Measurements from ENCODE around the gene REC114. TPM values are rescaled to one million over a fixed set of nuclear protein-coding genes. Genes with fewer than 3 reads are reported as not detected.

The REC114 gene
- total and polyA plus RNA-seq, 10 of the 15 experiments (the other 5 are each of a cell fraction or from before 2014, with no cell fraction given): not detected

GRCh38 chr15:73457334-73457733 is 14.4 kb downstream of the REC114 start:
- Histone ChIP-seq H3K9me3 (replicated peaks; ENCODE audit: control insufficient read depth, insufficient read depth, low read length) (no peaks in the 10 kb centered on the region), H3K4me3 (no peak overlapping the region), H3K9ac (ENCODE audit: control insufficient read depth, insufficient read depth, low read length) (no peak overlapping the region), H3K4me1 (ENCODE audit: control insufficient read depth, insufficient read depth, low read length) (no peaks in the 10 kb centered on the region), H3K27me3 (replicated peaks in 1 of 2; ENCODE audit: control insufficient read depth in 2 of 2, insufficient read depth in 2 of 2, low read length in 1 of 2) (no peaks in the 10 kb centered on the region; a peak in 1 of 4 replicates), H3K27ac (ENCODE audit: control insufficient read depth, insufficient read depth) (no peak overlapping the region), H4K20me1 (ENCODE audit: control insufficient read depth, insufficient read depth) (no peaks in the 10 kb centered on the region), H3K36me3 (ENCODE audit: control insufficient read depth in 2 of 2, insufficient read depth in 2 of 2, low read length in 1 of 2) (no peaks in the 10 kb centered on the region), H2AFZ (ENCODE audit: control insufficient read depth, low read depth, low read length) (no peak overlapping the region), H3K79me2 (ENCODE audit: control insufficient read depth, insufficient read depth, low read length) (no peaks in the 10 kb centered on the region), H3K4me2 (ENCODE audit: control insufficient read depth, insufficient read depth) (no peak overlapping the region)
- no TSS peak for BruUV-seq (replicated peaks)
- CTCF ChIA-PET: no interaction called here
- intact Hi-C loops (cut with micrococcal nuclease; ENCODE audit: unreplicated experiment): no loop called here
- no peak for DNase-seq (ENCODE audit: low read depth, low spot score)
- FAIRE-seq: no peak
- SMC1A ChIA-PET (ENCODE audit: uncharacterized antibody, unreplicated experiment): no interaction called here
- no peak for ATAC-seq
- RAD21 ChIA-PET (ENCODE audit: unreplicated experiment): no interaction called here
- 6% methylated on average over 5 of the region's 5 CpGs for WGBS (ENCODE audit: insufficient coverage, insufficient replicate concordance, low lambda C conversion rate, missing lambda C conversion rate)
- POLR2A ChIA-PET: no interaction called here
- in situ Hi-C loops (cut with MboI): no loop called here
- TF ChIP-seq SUZ12 (IDR thresholded peaks at IDR 0.05; ENCODE audit: unreplicated experiment) (no peak), ZBTB40 (IDR thresholded peaks at IDR 0.05; ENCODE audit: borderline replicate concordance) (no peak), BMI1 (IDR thresholded peaks at IDR 0.05; ENCODE audit: borderline replicate concordance) (no peak), POLR2AphosphoS5 (IDR thresholded peaks at IDR 0.05; ENCODE audit: low read length) (no peak), MLLT1 (IDR thresholded peaks at IDR 0.05) (no peak), CUX1 (IDR thresholded peaks at IDR 0.05; ENCODE audit: insufficient replicate concordance, low read depth, low read length) (no peak), GABPA (IDR thresholded peaks at IDR 0.05; ENCODE audit: low read depth) (no peak), HDAC6 (IDR thresholded peaks at IDR 0.05; ENCODE audit: unreplicated experiment) (no peak), PAX5 (IDR thresholded peaks at IDR 0.05; ENCODE audit: borderline replicate concordance, low read depth, low read length) (no peak), PBX3 (IDR thresholded peaks at IDR 0.05; ENCODE audit: insufficient replicate concordance, low read depth, low read length) (no peak)

All from GM12878 (cell line).